Esophagus muscularis mucosa (tissue), 4 donors: ENCODE results near the gene SFXN1.

Experiments
- CTCF ChIP-seq, 3 experiments: fragments of 200-600 bp in 2 of 3; fragments of 450-650 bp in 1 of 3; sonication (generic) in 2 of 3; IDR thresholded peaks; one replicate each; pipeline ENCODE4 v1.5.1; 2017 to 2019; ENCODE audit warnings: antibody characterized with exemption in 3 of 3, mild to moderate bottlenecking in 2 of 3, moderate library complexity in 1 of 3
- EP300 ChIP-seq: sonication (generic); formaldehyde crosslinking; IDR thresholded peaks from one replicate; pipeline ENCODE4 v1.6.1; 2017; ENCODE audit warnings: antibody characterized with exemption
- POLR2A ChIP-seq: fragments of 450-650 bp; IDR thresholded peaks from one replicate; pipeline ENCODE4 v1.6.1; 2017; ENCODE audit warnings: antibody characterized with exemption, moderate library complexity, mild to moderate bottlenecking, low read depth

GRCh38 chr5:175470781-175471180 is 7.6 kb upstream of the SFXN1 start:
- no peak for TF ChIP-seq POLR2A
- TF ChIP-seq CTCF (IDR thresholded peaks at IDR 0.05), result no peak
- no peak for TF ChIP-seq EP300
